Small intestine (tissue), 7 donors: ENCODE measurements around the gene KCNK5. TPM values are rescaled to one million over a fixed set of nuclear protein-coding genes. Genes with fewer than 3 reads are reported as not detected.

Experiments
- DNase-seq, 2 donors: peaks; one replicate each; pipeline versions ENCODE4 v3.0.0 to v3.0.0-alpha.2; 2013
- FAIRE-seq: peaks from 2 replicates; lab custom pipeline; 2012; peaks lifted over from hg19 to GRCh38; lab: Jason Lieb, UNC
- H3K27ac ChIP-seq, 3 donors: one replicate each; pipeline ENCODE4 v1.5.1; 2013; ENCODE audit warnings: low read length in 2 of 3, mild to moderate bottlenecking in 2 of 3, control low read depth in 1 of 3, inconsistent platforms in 1 of 3, low read depth in 1 of 3, moderate library complexity in 1 of 3
- H3K27me3 ChIP-seq, 3 donors: one replicate each; pipeline ENCODE4 v1.6.1; 2013; ENCODE audit warnings: low read length in 3 of 3, inconsistent platforms in 1 of 3; ENCODE audit not compliant: control insufficient read depth in 3 of 3, insufficient read depth in 3 of 3
- H3K36me3 ChIP-seq, 3 donors: one replicate each; pipeline ENCODE4 v1.6.1; 2013; ENCODE audit warnings: low read length in 3 of 3, inconsistent platforms in 1 of 3, low read depth in 1 of 3, mild to moderate bottlenecking in 1 of 3, moderate library complexity in 1 of 3; ENCODE audit not compliant: control insufficient read depth in 3 of 3, insufficient read depth in 2 of 3
- H3K4me1 ChIP-seq, 3 donors: one replicate each; pipeline ENCODE4 v1.6.1; 2013; ENCODE audit warnings: low read length in 2 of 3, inconsistent platforms in 1 of 3, low read depth in 1 of 3, mild to moderate bottlenecking in 1 of 3, moderate library complexity in 1 of 3; ENCODE audit not compliant: control insufficient read depth in 3 of 3, insufficient read depth in 2 of 3
- H3K4me3 ChIP-seq, 3 donors: one replicate each; pipeline ENCODE4 v1.5.1; 2013; ENCODE audit warnings: low read length in 3 of 3, control low read depth in 1 of 3, inconsistent platforms in 1 of 3, low read depth in 1 of 3, mild to moderate bottlenecking in 1 of 3, moderate library complexity in 1 of 3
- H3K9me3 ChIP-seq, 2 donors: one replicate each; pipeline ENCODE4 v1.6.1; 2013; ENCODE audit warnings: low read depth in 1 of 2, low read length in 1 of 2; ENCODE audit not compliant: control insufficient read depth in 2 of 2, insufficient read depth in 1 of 2
- WGBS, 3 donors: extraction: QIAGEN DNeasy Blood & Tissue Kit; methylation state at CpG; one replicate each; pipeline ENCODE4 v1.1.7; 2013; 5-methylcytosine and 5-hydroxymethylcytosine counted together
- polyA plus RNA-seq, 4 donors: library from polyadenylated mRNA; stranded (reverse) in 3 of 4; unstranded in 1 of 4; fragments of 200-250 nt in 3 of 4; fragments of 120-200 nt in 1 of 4; gene quantifications; one replicate each; pipeline versions ENCODE4 v1.2.1 to v1.2.3, GENCODE V29; 2013
- donor health status: healthy with polysubstance abuse.
- donor health status: control.
- donor health status: control.
- donor health status: Bipolar disorder and iron deficiency.
- donor health status: healthy.

Gene KCNK5
- polyA plus RNA-seq, 4 donors: 29.9 to 44.1 (median 41.3) TPM

DNA sequence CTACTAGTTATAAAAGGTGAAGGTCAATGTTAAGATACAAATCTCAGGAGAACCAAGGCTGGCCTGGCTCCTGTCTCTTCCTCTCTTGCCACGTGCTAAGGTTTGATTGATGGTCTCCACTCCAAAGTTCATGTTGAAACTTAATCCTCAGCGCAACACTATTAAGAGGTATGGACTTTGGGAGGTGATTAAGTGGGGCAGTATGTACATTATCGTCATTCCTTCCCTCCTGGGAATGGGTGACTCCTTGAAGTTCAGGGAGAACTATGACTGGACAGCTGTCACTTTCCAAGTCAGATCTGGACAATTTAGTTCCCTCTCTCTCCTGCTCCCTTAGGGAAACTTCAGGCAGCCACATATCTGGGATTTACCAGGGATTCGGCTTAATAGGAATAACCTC, 50.5 kb downstream of the KCNK5 start:
- Histone ChIP-seq H3K4me3 (no peak overlapping the region), H3K36me3 (peaks cover 0 to 13% (median 0%) of the 10 kb centered on the region in 3 donors), H3K4me1 (peaks cover 3 to 32% (median 4%) of the 10 kb centered on the region in 3 donors), H3K27me3 (no peaks in the 10 kb centered on the region), H3K9me3 (peaks cover 0 to 16% of the 10 kb centered on the region in 2 donors), H3K27ac (peak overlapping the region; percentile 17 to 95 (median 56))
- DNase-seq (peak; percentile 73 to 96), FAIRE-seq (no peak)
- 36 to 54% (median 50%) methylated on average over 4 of the region's 4 CpGs for WGBS, 3 donors

DNA sequence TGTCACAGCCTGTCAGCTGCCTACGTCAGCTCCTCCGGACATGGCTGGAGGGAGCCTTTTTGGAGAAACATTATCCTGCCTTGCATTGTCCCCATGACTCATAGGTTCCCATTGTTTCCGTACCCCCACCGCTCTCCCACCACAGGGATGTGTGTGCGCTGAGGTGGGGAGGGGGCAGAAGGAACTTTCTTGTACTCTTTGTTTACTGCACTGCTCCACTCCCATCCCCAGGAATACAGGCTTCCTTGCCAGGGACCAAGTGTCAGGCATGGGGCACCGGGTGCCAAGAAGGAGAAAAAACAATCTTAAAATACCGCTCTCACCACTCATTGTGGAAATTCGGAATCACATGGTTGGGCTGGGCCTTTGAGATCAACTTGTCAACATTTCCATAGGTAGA, 51.0 kb downstream of the KCNK5 start:
- DNase-seq (no peak), FAIRE-seq (no peak)
- 87 to 98% (median 92%) methylated on average over 8 of the region's 8 CpGs for WGBS, 3 donors
- H3K36me3 ChIP-seq: peaks cover 0 to 10% (median 0%) of the 10 kb centered on the region in 3 donors
- peaks cover 0 to 16% of the 10 kb centered on the region in 2 donors for H3K9me3 ChIP-seq
- no peak overlapping the region for H3K4me3 ChIP-seq
- H3K4me1 ChIP-seq: peaks cover 3 to 27% (median 3%) of the 10 kb centered on the region in 3 donors
- no peaks in the 10 kb centered on the region for H3K27me3 ChIP-seq
- peak overlapping the region; percentile 1 to 86 (median 13) for H3K27ac ChIP-seq

DNA sequence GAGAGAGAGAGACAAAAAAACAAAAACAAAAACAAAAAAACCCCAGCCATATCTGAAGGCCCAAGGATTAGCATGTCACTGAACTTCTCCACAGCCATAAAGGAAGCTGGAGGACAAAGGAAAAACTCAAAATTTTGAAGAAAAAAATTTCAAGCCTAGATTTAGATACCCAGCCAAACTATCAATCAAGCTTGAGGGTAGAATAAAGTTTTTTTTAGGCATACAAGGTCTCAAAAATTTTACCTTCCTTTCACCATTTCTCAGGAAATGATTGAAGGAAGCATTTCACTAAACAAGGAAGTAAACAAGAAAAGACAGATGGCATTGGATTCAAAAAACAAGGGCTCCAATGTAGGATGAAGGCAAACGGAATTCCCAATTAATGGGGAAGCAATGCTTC, 52.1 kb downstream of the KCNK5 start:
- FAIRE-seq (no peak), DNase-seq (no peak)
- Histone ChIP-seq H3K4me3 (no peak overlapping the region), H3K9me3 (peaks cover 0 to 19% of the 10 kb centered on the region in 2 donors), H3K27ac (no peak overlapping the region), H3K27me3 (no peaks in the 10 kb centered on the region), H3K36me3 (peaks cover 0 to 3% (median 0%) of the 10 kb centered on the region in 3 donors), H3K4me1 (peaks cover 3 to 26% (median 3%) of the 10 kb centered on the region in 3 donors)
- WGBS, 3 donors: 86 to 97% (median 96%) methylated on average over 1 of the region's 1 CpG

DNA sequence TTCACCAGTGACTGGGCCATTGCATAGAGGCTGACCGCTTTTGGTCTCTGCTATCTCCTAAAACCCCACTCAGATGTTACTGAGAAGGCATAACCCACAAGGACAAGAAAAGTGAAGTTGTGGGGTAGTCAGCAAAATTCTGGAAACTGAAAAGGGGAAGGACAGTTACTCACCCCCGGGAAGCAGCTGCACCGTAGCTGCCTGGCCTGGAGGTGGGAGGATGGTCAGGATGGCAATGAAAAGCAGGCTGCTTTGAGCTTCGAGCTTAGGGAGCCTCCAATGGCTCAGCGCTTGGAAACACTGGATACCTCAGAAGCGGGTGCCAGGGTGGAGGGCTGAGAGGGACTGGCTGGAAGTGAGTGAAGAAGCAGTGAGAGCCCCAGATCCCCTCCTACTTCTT, 56.0 kb downstream of the KCNK5 start:
- Histone ChIP-seq H3K4me1 (peaks cover 0 to 4% (median 2%) of the 10 kb centered on the region in 3 donors), H3K27ac (no peak overlapping the region), H3K4me3 (no peak overlapping the region), H3K36me3 (peaks cover 0 to 4% (median 0%) of the 10 kb centered on the region in 3 donors), H3K9me3 (peaks cover 0 to 32% of the 10 kb centered on the region in 2 donors), H3K27me3 (no peaks in the 10 kb centered on the region)
- DNase-seq (no peak), FAIRE-seq (no peak)
- WGBS, 3 donors: 78 to 93% (median 90%) methylated on average over 6 of the region's 6 CpGs

DNA sequence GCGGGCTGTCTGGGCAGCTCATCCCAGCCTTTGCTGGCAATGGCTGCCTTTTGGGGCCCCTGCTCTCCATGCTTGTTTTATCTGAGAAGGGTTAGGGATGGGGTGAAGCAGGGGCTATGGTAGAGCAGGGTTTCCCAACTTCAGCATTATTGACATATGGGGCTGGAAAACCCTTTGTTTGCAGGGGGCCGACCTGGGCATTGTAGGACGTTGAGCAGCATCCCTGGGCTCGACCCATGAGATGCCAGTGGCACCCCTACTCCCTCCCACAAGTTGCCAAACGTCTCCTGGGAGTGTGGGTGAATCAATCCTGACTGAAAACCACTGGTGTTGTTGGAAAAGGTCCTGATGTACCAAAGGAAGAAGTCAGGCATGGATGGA, 56.9 kb downstream of the KCNK5 start:
- WGBS, 3 donors: 63 to 86% (median 73%) methylated on average over 5 of the region's 5 CpGs
- H3K9me3 ChIP-seq: peaks cover 0 to 25% of the 10 kb centered on the region in 2 donors
- DNase-seq (no peak), FAIRE-seq (no peak)
- peaks cover 0 to 4% (median 0%) of the 10 kb centered on the region in 3 donors for H3K4me1 ChIP-seq
- H3K4me3 ChIP-seq: no peak overlapping the region
- H3K27ac ChIP-seq: no peak overlapping the region
- H3K36me3 ChIP-seq: peaks cover 0 to 4% (median 0%) of the 10 kb centered on the region in 3 donors
- no peaks in the 10 kb centered on the region for H3K27me3 ChIP-seq

DNA sequence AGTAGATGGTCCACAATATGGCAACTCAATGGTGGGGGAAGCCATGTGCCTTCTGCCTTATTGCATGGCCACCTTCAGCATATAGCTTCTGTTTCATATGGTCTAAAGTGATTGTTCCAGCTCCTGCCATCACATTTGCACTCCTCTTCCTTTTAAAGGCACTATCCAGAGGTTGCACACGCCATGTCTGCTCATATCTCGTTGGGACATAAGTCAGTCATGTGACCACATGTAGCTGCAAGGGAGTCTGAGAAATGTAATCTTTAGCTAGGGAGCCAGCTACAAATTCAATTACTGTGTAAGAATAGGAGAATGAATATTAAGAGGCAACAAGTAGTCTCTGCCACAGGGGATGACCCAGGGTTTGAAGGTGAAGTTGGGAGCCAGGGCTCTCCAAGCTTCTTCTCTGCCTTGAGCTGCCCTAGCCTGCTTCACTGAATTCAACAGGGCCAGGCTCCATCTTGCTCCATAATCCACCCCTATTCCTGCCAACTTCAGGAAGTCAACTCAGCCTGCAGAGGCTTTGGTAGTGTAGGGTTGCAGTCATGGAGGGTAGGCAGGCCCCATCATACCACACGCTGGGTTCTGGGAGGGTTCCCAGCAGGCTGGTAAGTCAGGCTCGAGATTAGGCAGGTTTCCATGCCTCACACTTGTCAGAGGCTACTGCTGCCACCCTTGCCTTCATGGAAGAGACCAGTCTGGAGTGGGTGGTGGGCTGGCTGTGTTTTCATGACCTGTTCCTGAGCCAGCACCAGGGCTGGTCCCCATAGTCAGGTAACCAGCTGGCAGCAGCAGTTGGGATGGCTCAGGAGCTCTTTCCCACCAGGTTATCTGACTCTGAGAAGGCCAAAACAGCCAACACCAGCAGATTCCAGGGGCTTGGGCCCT, 57.5 kb downstream of the KCNK5 start:
- H3K9me3 ChIP-seq: peaks cover 0 to 19% of the 10 kb centered on the region in 2 donors
- H3K36me3 ChIP-seq: peaks cover 0 to 4% (median 0%) of the 10 kb centered on the region in 3 donors
- H3K4me1 ChIP-seq: peaks cover 0 to 7% (median 6%) of the 10 kb centered on the region in 3 donors
- DNase-seq (no peak), FAIRE-seq (no peak)
- H3K27ac ChIP-seq: no peak overlapping the region
- no peak overlapping the region for H3K4me3 ChIP-seq
- no peaks in the 10 kb centered on the region for H3K27me3 ChIP-seq
- 88 to 94% (median 88%) methylated on average over 4 of the region's 4 CpGs for WGBS, 3 donors

DNA sequence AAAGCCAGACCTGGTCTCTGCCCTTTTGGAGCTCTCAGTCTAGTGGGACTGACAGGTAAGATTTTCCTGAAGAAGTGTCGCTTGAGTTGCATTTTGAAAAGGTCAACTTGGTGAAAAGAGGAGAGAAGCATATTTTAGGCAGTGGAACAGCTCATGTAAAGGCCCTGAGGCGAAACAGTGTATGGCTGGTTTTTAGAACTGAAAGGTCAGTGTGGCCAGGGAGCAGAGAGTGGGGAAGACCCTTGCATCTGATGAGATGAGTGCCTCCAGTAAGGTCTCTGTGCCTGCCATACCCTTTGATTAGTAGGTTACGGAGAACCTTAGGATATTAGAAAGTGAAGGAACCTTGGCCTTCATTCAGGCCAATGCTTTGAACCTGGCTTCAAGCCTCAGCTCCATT, 58.4 kb downstream of the KCNK5 start:
- peaks cover 0 to 4% (median 0%) of the 10 kb centered on the region in 3 donors for H3K36me3 ChIP-seq
- no peak for DNase-seq
- no peak for FAIRE-seq
- H3K27ac ChIP-seq: no peak overlapping the region
- H3K9me3 ChIP-seq: peaks cover 0 to 19% of the 10 kb centered on the region in 2 donors
- no peak overlapping the region for H3K4me3 ChIP-seq
- no peaks in the 10 kb centered on the region for H3K27me3 ChIP-seq
- peaks cover 0 to 9% (median 7%) of the 10 kb centered on the region in 3 donors for H3K4me1 ChIP-seq
- 87 to 92% (median 90%) methylated on average over 3 of the region's 3 CpGs for whole genome bisulfite sequencing, 3 donors

DNA sequence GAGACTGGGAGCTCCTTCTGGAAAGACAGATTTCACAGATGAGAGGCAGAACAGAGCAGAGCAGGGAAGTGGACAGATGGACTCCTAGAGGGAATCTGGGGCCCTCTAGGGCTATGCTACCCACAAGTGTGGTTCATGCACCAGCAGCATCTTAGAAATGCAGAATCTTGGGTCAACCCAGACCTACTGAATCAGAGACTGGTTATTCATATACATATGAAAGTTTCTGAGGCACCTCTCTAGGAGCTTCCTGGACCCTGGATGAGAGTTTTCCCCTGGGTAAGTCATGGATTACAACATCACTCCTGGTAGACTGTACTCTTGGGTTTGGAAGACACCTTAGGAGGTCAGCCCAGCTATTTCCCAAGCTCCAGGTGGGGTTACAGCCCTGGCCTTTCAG, 58.9 kb downstream of the KCNK5 start:
- H3K4me1 ChIP-seq: peaks cover 0 to 9% (median 7%) of the 10 kb centered on the region in 3 donors
- H3K27me3 ChIP-seq: no peaks in the 10 kb centered on the region
- DNase-seq: no peak
- FAIRE-seq: no peak
- H3K9me3 ChIP-seq: peaks cover 0 to 17% of the 10 kb centered on the region in 2 donors
- no peak overlapping the region for H3K4me3 ChIP-seq
- peak overlapping the region in 2 of 3 donors; percentile 19 to 50 for H3K27ac ChIP-seq
- peaks cover 0 to 4% (median 0%) of the 10 kb centered on the region in 3 donors for H3K36me3 ChIP-seq
